Measurements from ENCODE around the gene PNLIPRP3.

PNLIPRP3 gene

GRCh38 chr10:116469437-116469836, 41.8 kb downstream of the PNLIPRP3 start:
- TF ChIP-seq NFIC (IDR thresholded peaks at IDR 0.05), result no peak
- no peak for TF ChIP-seq TCF12 (IDR thresholded peaks at IDR 0.05; ENCODE audit: low read depth)
- TF ChIP-seq, protein P1, sequence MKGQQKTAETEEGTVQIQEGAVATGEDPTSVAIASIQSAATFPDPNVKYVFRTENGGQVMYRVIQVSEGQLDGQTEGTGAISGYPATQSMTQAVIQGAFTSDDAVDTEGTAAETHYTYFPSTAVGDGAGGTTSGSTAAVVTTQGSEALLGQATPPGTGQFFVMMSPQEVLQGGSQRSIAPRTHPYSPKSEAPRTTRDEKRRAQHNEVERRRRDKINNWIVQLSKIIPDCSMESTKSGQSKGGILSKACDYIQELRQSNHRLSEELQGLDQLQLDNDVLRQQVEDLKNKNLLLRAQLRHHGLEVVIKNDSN (IDR thresholded peaks at IDR 0.05), result no peak
- no peak for TF ChIP-seq TAF1 (IDR thresholded peaks at IDR 0.05; ENCODE audit: low read depth)
- TF ChIP-seq EGR1 (IDR thresholded peaks at IDR 0.05), result no peak
- TF ChIP-seq, protein P2, sequence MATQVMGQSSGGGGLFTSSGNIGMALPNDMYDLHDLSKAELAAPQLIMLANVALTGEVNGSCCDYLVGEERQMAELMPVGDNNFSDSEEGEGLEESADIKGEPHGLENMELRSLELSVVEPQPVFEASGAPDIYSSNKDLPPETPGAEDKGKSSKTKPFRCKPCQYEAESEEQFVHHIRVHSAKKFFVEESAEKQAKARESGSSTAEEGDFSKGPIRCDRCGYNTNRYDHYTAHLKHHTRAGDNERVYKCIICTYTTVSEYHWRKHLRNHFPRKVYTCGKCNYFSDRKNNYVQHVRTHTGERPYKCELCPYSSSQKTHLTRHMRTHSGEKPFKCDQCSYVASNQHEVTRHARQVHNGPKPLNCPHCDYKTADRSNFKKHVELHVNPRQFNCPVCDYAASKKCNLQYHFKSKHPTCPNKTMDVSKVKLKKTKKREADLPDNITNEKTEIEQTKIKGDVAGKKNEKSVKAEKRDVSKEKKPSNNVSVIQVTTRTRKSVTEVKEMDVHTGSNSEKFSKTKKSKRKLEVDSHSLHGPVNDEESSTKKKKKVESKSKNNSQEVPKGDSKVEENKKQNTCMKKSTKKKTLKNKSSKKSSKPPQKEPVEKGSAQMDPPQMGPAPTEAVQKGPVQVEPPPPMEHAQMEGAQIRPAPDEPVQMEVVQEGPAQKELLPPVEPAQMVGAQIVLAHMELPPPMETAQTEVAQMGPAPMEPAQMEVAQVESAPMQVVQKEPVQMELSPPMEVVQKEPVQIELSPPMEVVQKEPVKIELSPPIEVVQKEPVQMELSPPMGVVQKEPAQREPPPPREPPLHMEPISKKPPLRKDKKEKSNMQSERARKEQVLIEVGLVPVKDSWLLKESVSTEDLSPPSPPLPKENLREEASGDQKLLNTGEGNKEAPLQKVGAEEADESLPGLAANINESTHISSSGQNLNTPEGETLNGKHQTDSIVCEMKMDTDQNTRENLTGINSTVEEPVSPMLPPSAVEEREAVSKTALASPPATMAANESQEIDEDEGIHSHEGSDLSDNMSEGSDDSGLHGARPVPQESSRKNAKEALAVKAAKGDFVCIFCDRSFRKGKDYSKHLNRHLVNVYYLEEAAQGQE (IDR thresholded peaks at IDR 0.05; ENCODE audit: low read depth), result no peak
- no peak for TF ChIP-seq CREB1 (IDR thresholded peaks at IDR 0.05; ENCODE audit: low read depth)
- no peak for TF ChIP-seq TEAD4 (IDR thresholded peaks at IDR 0.05)
- no peak for TF ChIP-seq CEBPB (IDR thresholded peaks at IDR 0.05)
- TF ChIP-seq ZBTB7A (IDR thresholded peaks at IDR 0.05; ENCODE audit: low read depth), result no peak
- no peak for TF ChIP-seq MAX (IDR thresholded peaks at IDR 0.05)
- no peak for TF ChIP-seq FOXM1 (IDR thresholded peaks at IDR 0.05; ENCODE audit: borderline replicate concordance, low read depth)
- TF ChIP-seq EP300 (IDR thresholded peaks at IDR 0.05; ENCODE audit: borderline replicate concordance), result no peak
- TF ChIP-seq YY1 (IDR thresholded peaks at IDR 0.05; ENCODE audit: low read depth), result no peak
- no peak for TF ChIP-seq RAD21 (IDR thresholded peaks at IDR 0.05; ENCODE audit: low read depth)

DNA sequence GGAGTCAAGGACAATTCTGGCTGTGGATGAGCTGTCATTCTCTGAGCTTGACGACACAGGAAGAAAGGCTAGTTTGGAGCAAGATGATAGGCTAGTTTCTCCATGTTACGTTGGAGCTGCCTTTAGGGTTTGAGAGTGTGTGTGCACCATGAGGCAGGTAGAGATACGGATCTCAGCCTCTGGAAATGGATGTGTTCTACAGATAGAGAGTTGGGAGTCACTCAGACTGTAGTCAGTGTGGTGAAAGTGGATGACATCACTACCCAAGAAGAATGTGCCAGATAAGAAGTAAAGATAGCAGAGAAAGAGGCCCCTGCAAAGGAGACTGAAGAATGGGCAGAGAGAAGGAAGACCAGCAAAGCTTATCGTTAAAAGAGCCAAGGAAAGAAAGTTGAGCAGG, 42.4 kb downstream of the PNLIPRP3 start:
- TF ChIP-seq MAX (IDR thresholded peaks at IDR 0.05), result no peak
- no peak for TF ChIP-seq TCF12 (IDR thresholded peaks at IDR 0.05; ENCODE audit: low read depth)
- TF ChIP-seq YY1 (IDR thresholded peaks at IDR 0.05; ENCODE audit: low read depth), result no peak
- no peak for TF ChIP-seq CREB1 (IDR thresholded peaks at IDR 0.05; ENCODE audit: low read depth)
- no peak for TF ChIP-seq NFIC (IDR thresholded peaks at IDR 0.05)
- TF ChIP-seq TEAD4 (IDR thresholded peaks at IDR 0.05), result no peak
- TF ChIP-seq, protein P1 (IDR thresholded peaks at IDR 0.05), result no peak
- TF ChIP-seq EP300 (IDR thresholded peaks at IDR 0.05; ENCODE audit: borderline replicate concordance), result no peak
- TF ChIP-seq FOXM1 (IDR thresholded peaks at IDR 0.05; ENCODE audit: borderline replicate concordance, low read depth), result no peak
- TF ChIP-seq ZBTB7A (IDR thresholded peaks at IDR 0.05; ENCODE audit: low read depth), result no peak
- TF ChIP-seq RAD21 (IDR thresholded peaks at IDR 0.05; ENCODE audit: low read depth), result no peak
- no peak for TF ChIP-seq EGR1 (IDR thresholded peaks at IDR 0.05)
- TF ChIP-seq, protein P2 (IDR thresholded peaks at IDR 0.05; ENCODE audit: low read depth), result no peak
- no peak for TF ChIP-seq CEBPB (IDR thresholded peaks at IDR 0.05)
- TF ChIP-seq TAF1 (IDR thresholded peaks at IDR 0.05; ENCODE audit: low read depth), result no peak

GRCh38 chr10:116470768-116471415, 43.2 kb downstream of the PNLIPRP3 start:
- peak; percentile 52 for TF ChIP-seq RAD21 (IDR thresholded peaks at IDR 0.05; ENCODE audit: low read depth)
- TF ChIP-seq YY1 (IDR thresholded peaks at IDR 0.05; ENCODE audit: low read depth), result no peak

GRCh38 chr10:116472891-116473290, 45.2 kb downstream of the PNLIPRP3 start:
- TF ChIP-seq, protein P1 (IDR thresholded peaks at IDR 0.05), result no peak
- TF ChIP-seq ZBTB7A (IDR thresholded peaks at IDR 0.05; ENCODE audit: low read depth), result no peak
- TF ChIP-seq, protein P2 (IDR thresholded peaks at IDR 0.05; ENCODE audit: low read depth), result no peak
- TF ChIP-seq EGR1 (IDR thresholded peaks at IDR 0.05), result no peak
- no peak for TF ChIP-seq EP300 (IDR thresholded peaks at IDR 0.05; ENCODE audit: borderline replicate concordance)
- TF ChIP-seq TEAD4 (IDR thresholded peaks at IDR 0.05), result no peak
- TF ChIP-seq TCF12 (IDR thresholded peaks at IDR 0.05; ENCODE audit: low read depth), result no peak
- no peak for TF ChIP-seq NFIC (IDR thresholded peaks at IDR 0.05)
- no peak for TF ChIP-seq FOXM1 (IDR thresholded peaks at IDR 0.05; ENCODE audit: borderline replicate concordance, low read depth)
- no peak for TF ChIP-seq CEBPB (IDR thresholded peaks at IDR 0.05)
- no peak for TF ChIP-seq CREB1 (IDR thresholded peaks at IDR 0.05; ENCODE audit: low read depth)
- TF ChIP-seq MAX (IDR thresholded peaks at IDR 0.05), result no peak
- TF ChIP-seq RAD21 (IDR thresholded peaks at IDR 0.05; ENCODE audit: low read depth), result no peak
- TF ChIP-seq TAF1 (IDR thresholded peaks at IDR 0.05; ENCODE audit: low read depth), result no peak
- no peak for TF ChIP-seq YY1 (IDR thresholded peaks at IDR 0.05; ENCODE audit: low read depth)
